H1 (cell line): Measurements from ENCODE around the gene CD226. TPM values are rescaled to one million over a fixed set of nuclear protein-coding genes. Genes with fewer than 3 reads are reported as not detected.

ENCODE experiments used
- CTCF ChIA-PET: fragments of 300-600 bp; sonication (Branson Sonifier 250); formaldehyde crosslinking; loops from one replicate; lab custom pipeline; 2021; ENCODE audit not compliant: partially characterized antibody; lab: Charles Lee
- POLR2A ChIA-PET: fragments of 300-600 bp; sonication (Branson Sonifier 250); formaldehyde crosslinking; loops from one replicate; lab custom pipeline; 2021; ENCODE audit warnings: inconsistent platforms; ENCODE audit not compliant: partially characterized antibody; lab: Charles Lee
- DNase-seq, 2 experiments: peaks; one replicate each; pipeline versions ENCODE4 v3.0.0 to v3.0.0-alpha.2; 2010 to 2022; ENCODE audit warnings: low spot score in 2 of 2, low read depth in 1 of 2, mixed read lengths in 1 of 2
- FAIRE-seq: peaks from 2 replicates; lab custom pipeline; 2011; peaks lifted over from hg19 to GRCh38; lab: Jason Lieb, UNC
- H2AFZ ChIP-seq: 2 replicates; pipeline ENCODE4 v1.8.1; 2012; ENCODE audit warnings: low read length, inconsistent platforms
- H2AK5ac ChIP-seq: 2 replicates; pipeline ENCODE4 v1.6.1; 2013; ENCODE audit warnings: low read depth, low read length
- H2BK120ac ChIP-seq: replicated peaks from 2 replicates; pipeline ENCODE3; 2013; ENCODE audit warnings: low read depth, low read length, inconsistent platforms
- H2BK12ac ChIP-seq: 2 replicates; pipeline ENCODE4 v1.6.1; 2013; ENCODE audit warnings: low read depth, low read length
- H2BK15ac ChIP-seq: 2 replicates; pipeline ENCODE4 v1.6.1; 2013; ENCODE audit warnings: low read length
- H2BK20ac ChIP-seq: 2 replicates; pipeline ENCODE4 v1.6.1; 2013; ENCODE audit warnings: low read length
- H2BK5ac ChIP-seq: 2 replicates; pipeline ENCODE4 v1.6.1; 2013; ENCODE audit warnings: low read depth, low read length
- H3K14ac ChIP-seq: 2 replicates; pipeline ENCODE4 v1.6.1; 2013; ENCODE audit warnings: inconsistent platforms; ENCODE audit not compliant: insufficient read length
- H3K18ac ChIP-seq: 2 replicates; pipeline ENCODE4 v1.6.1; 2013; ENCODE audit warnings: low read length; ENCODE audit errors: extremely low read depth
- H3K23ac ChIP-seq: 2 replicates; pipeline ENCODE4 v1.6.1; 2013; ENCODE audit warnings: inconsistent platforms; ENCODE audit not compliant: insufficient read length
- H3K23me2 ChIP-seq: 2 replicates; pipeline ENCODE4 v1.6.1; 2013; ENCODE audit warnings: low read depth, low read length
- H3K27ac ChIP-seq: 2 replicates; pipeline ENCODE4 v1.6.1; 2011; ENCODE audit warnings: low read depth, low read length, inconsistent platforms
- H3K27me3 ChIP-seq, 4 experiments: replicated peaks in 1 of 4; 1 replicate in 1 of 4; 2 replicates in 3 of 4; pipeline versions ENCODE4 v1.6.1 to v1.8.1; 2011 to 2013; ENCODE audit warnings: low read length in 3 of 4, mild to moderate bottlenecking in 3 of 4, inconsistent platforms in 2 of 4, mixed read lengths in 2 of 4, moderate library complexity in 1 of 4; ENCODE audit not compliant: control insufficient read depth in 3 of 4, insufficient read depth in 3 of 4; ENCODE audit errors: extremely low read depth in 1 of 4
- H3K36me3 ChIP-seq, 4 experiments: 2 replicates each; pipeline versions ENCODE4 v1.6.1 to v1.8.1; 2011 to 2013; ENCODE audit warnings: mild to moderate bottlenecking in 4 of 4, low read length in 3 of 4, moderate library complexity in 2 of 4, control low read depth in 1 of 4, inconsistent platforms in 1 of 4; ENCODE audit not compliant: insufficient read depth in 4 of 4, control insufficient read depth in 2 of 4
- H3K4ac ChIP-seq: replicated peaks from 2 replicates; pipeline ENCODE3; 2013; ENCODE audit warnings: low read length, low read depth, mixed read lengths, inconsistent platforms; ENCODE audit not compliant: insufficient read length
- H3K4me1 ChIP-seq, 4 experiments: replicated peaks in 1 of 4; 1 replicate in 1 of 4; 2 replicates in 3 of 4; pipeline versions ENCODE4 v1.6.1 to v1.8.1; 2011 to 2013; ENCODE audit warnings: low read length in 3 of 4, inconsistent platforms in 2 of 4, mixed read lengths in 1 of 4; ENCODE audit not compliant: insufficient read depth in 4 of 4, control insufficient read depth in 3 of 4
- H3K4me2 ChIP-seq, 2 experiments: 2 replicates each; pipeline versions ENCODE4 v1.6.1 to v1.8.1; 2011 to 2013; ENCODE audit warnings: low read depth in 2 of 2, low read length in 2 of 2, control low read depth in 1 of 2, inconsistent platforms in 1 of 2, mild to moderate bottlenecking in 1 of 2; ENCODE audit not compliant: insufficient read depth in 1 of 2
- H3K4me3 ChIP-seq, 4 experiments: fragments of 200-600, 300-600 bp in 1 of 4; sonication (generic), shearing (Covaris generic), sonication (Bioruptor Twin) in 1 of 4; 2 replicates each; pipeline versions ENCODE4 v1.5.1 to v1.8.1; 2011 to 2016; ENCODE audit warnings: low read length in 4 of 4, low read depth in 3 of 4, control low read depth in 2 of 4, inconsistent platforms in 2 of 4, mild to moderate bottlenecking in 2 of 4, mixed read lengths in 1 of 4, moderate library complexity in 1 of 4; ENCODE audit not compliant: insufficient read depth in 2 of 4; ENCODE audit errors: extremely low read depth in 1 of 4
- H3K56ac ChIP-seq: replicated peaks from 2 replicates; pipeline ENCODE3; 2013; ENCODE audit warnings: low read depth, mild to moderate bottlenecking, mixed read lengths, low read length, inconsistent platforms; ENCODE audit not compliant: insufficient read length
- H3K79me1 ChIP-seq: 2 replicates; pipeline ENCODE4 v1.6.1; 2013; ENCODE audit warnings: low read depth, low read length, control low read depth
- H3K79me2 ChIP-seq, 2 experiments: 2 replicates each; pipeline versions ENCODE4 v1.6.1 to v1.8.1; 2012 to 2013; ENCODE audit warnings: low read length in 2 of 2, mild to moderate bottlenecking in 2 of 2, inconsistent platforms in 1 of 2; ENCODE audit not compliant: insufficient read depth in 2 of 2, control insufficient read depth in 1 of 2
- H3K9ac ChIP-seq, 4 experiments: replicated peaks in 1 of 4; 1 replicate in 1 of 4; 2 replicates in 3 of 4; pipeline versions ENCODE4 v1.6.1 to v1.8.1; 2011 to 2013; ENCODE audit warnings: low read depth in 3 of 4, low read length in 3 of 4, control low read depth in 2 of 4, mild to moderate bottlenecking in 2 of 4, moderate library complexity in 2 of 4, inconsistent platforms in 1 of 4; ENCODE audit errors: extremely low read depth in 1 of 4
- H3K9me3 ChIP-seq, 2 experiments: 2 replicates each; pipeline versions ENCODE4 v1.6.1 to v1.8.1; 2012 to 2013; ENCODE audit warnings: mild to moderate bottlenecking in 2 of 2, moderate library complexity in 2 of 2, control low read depth in 1 of 2, inconsistent platforms in 1 of 2, low read depth in 1 of 2, low read length in 1 of 2, mixed read lengths in 1 of 2; ENCODE audit not compliant: insufficient read depth in 2 of 2
- H4K20me1 ChIP-seq, 2 experiments: replicated peaks in 1 of 2; 2 replicates each; pipeline versions ENCODE3 to v1.8.1; 2011 to 2013; ENCODE audit warnings: inconsistent platforms in 2 of 2, low read length in 2 of 2, mild to moderate bottlenecking in 1 of 2; ENCODE audit not compliant: insufficient read depth in 2 of 2, control insufficient read depth in 1 of 2
- H4K5ac ChIP-seq: 2 replicates; pipeline ENCODE4 v1.6.1; 2013; ENCODE audit warnings: low read length, low read depth, mixed read lengths, inconsistent platforms; ENCODE audit not compliant: insufficient read length
- H4K8ac ChIP-seq: 2 replicates; pipeline ENCODE4 v1.8.0; 2013; ENCODE audit warnings: mild to moderate bottlenecking, moderate library complexity, low read length, inconsistent platforms; ENCODE audit not compliant: insufficient read depth; ENCODE audit errors: extremely low read depth
- H4K91ac ChIP-seq: replicated peaks from 2 replicates; pipeline ENCODE3; 2013; ENCODE audit warnings: low read length, mixed read lengths, inconsistent platforms; ENCODE audit not compliant: insufficient read length
- ATF3 ChIP-seq: IDR thresholded peaks from 2 replicates; pipeline ENCODE4 v1.6.1; 2011; ENCODE audit warnings: low read depth, mild to moderate bottlenecking, low read length; ENCODE audit not compliant: insufficient read depth
- CBX8 ChIP-seq: fragments of 300-800, 300-1000 bp; sonication (generic); IDR thresholded peaks from 2 replicates; pipeline ENCODE4 v1.7.1; 2016; ENCODE audit warnings: low read depth, low read length, borderline replicate concordance
- SIX5 ChIP-seq: IDR thresholded peaks from 2 replicates; pipeline ENCODE4 v1.6.1; 2011; ENCODE audit warnings: mild to moderate bottlenecking, low read depth, low read length
- WGBS, 2 experiments: shearing (Covaris generic) in 1 of 2; methylation state at CpG; one replicate each; pipeline versions ENCODE4 v1.1.6 to v1.1.7; 2013 to 2015; ENCODE audit warnings: low lambda C conversion rate in 2 of 2, mixed read lengths in 2 of 2, inconsistent platforms in 1 of 2, low coverage in 1 of 2, missing lambda C conversion rate in 1 of 2; ENCODE audit not compliant: insufficient replicate concordance in 2 of 2, insufficient coverage in 1 of 2, insufficient read length in 1 of 2; ENCODE audit errors: extremely low coverage in 1 of 2, missing lambda C conversion rate in 1 of 2; 5-methylcytosine and 5-hydroxymethylcytosine counted together
- long read RNA-seq, 2 experiments: library from RNA in 1 of 2; library from capped mRNA in 1 of 2; stranded (forward); transcript quantifications; one replicate each; pipeline ENCODE4 v2.0.0, GENCODE V29; 2021; ENCODE audit warnings: inconsistent platforms in 1 of 2
- polyA minus RNA-seq, 3 experiments: library from RNA; depleted of rRNA, polyadenylated mRNA; stranded (reverse); fragments of >200 nt; gene quantifications; 1 replicate in 2 of 3; 2 replicates in 1 of 3; pipeline ENCODE4 v1.2.3, GENCODE V29; 2011
- polyA plus RNA-seq, 7 experiments: library from polyadenylated mRNA; depleted of rRNA in 3 of 7; stranded (reverse) in 5 of 7; unstranded in 2 of 7; fragments of >200 nt in 5 of 7; fragments of 200-250 nt in 2 of 7; gene quantifications; 1 replicate in 5 of 7; 2 replicates in 1 of 7; 4 replicates in 1 of 7; pipeline versions ENCODE4 v1.2.1 to v1.2.3, GENCODE V29; 2011 to 2013; ENCODE audit warnings: missing spikeins in 2 of 7, mixed read lengths in 2 of 7
- total RNA-seq: library from RNA; stranded (reverse); fragmentation: NEBNext Ultra II Directional; extraction: Animal tissue kit (Norgen Biotek cat#: 25700); gene quantifications from 2 replicates; pipeline ENCODE4 v1.2.1, GENCODE V29; 2021

The CD226 gene
- not detected in 2 replicates for total RNA-seq
- polyA plus RNA-seq (2011; rRNA removed): not detected in 2 replicates
- 0.06 TPM for polyA plus RNA-seq (2011; cell fraction: cytosol; rRNA removed)
- polyA plus RNA-seq (2011; cell fraction: nucleus; rRNA removed): 0.04 TPM
- polyA plus RNA-seq (2012, experiment 1 of 2): not detected in 4 replicates
- not detected for polyA plus RNA-seq (2012, experiment 2 of 2)
- polyA plus RNA-seq (2013, experiment 1 of 2): 0.04 TPM
- polyA plus RNA-seq (2013, experiment 2 of 2): 0.04 TPM
- 0.22 and 0.32 TPM in 2 replicates for polyA minus RNA-seq (2011; rRNA and poly(A)+ RNA removed)
- polyA minus RNA-seq (2011; cell fraction: cytosol; rRNA and poly(A)+ RNA removed): not detected
- polyA minus RNA-seq (2011; cell fraction: nucleus; rRNA and poly(A)+ RNA removed): not detected
- long read RNA-seq, experiment 1: 0 reads
- long read RNA-seq, experiment 2: 0 reads

GRCh38 chr18:69947361-69948133 is at the start of gene CD226:
Gene CD226 (minus strand): TSS chr18:69947873. CDS start chr18:69947406, 467 bp downstream.
- Histone ChIP-seq H3K79me1 (no peaks in the 10 kb centered on the region), H2BK20ac (no peak within 1 kb of the TSS), H2BK5ac (no peak within 1 kb of the TSS), H3K4me3 (no peak within 1 kb of the TSS), H3K4me2 (no peak within 1 kb of the TSS), H2BK12ac (no peak within 1 kb of the TSS), H3K23ac (no peak within 1 kb of the TSS), H3K23me2 (peaks cover 6% of the 10 kb centered on the region; the same call in 1 of the 2 replicates), H2AFZ (no peak within 1 kb of the TSS), H4K5ac (no peak within 1 kb of the TSS), H3K36me3 (no peaks in the 10 kb centered on the region; a peak in 1 of 8 replicates), H3K27me3 (no peaks in the 10 kb centered on the region), H3K27ac (no peak within 1 kb of the TSS), H2BK15ac (no peak within 1 kb of the TSS), H3K4me1 (peaks cover 0 to 5% (median 0%) of the 10 kb centered on the region in 4 experiments; a peak in 1 of 7 replicates), H2AK5ac (no peak within 1 kb of the TSS), H3K18ac (no peak within 1 kb of the TSS), H3K56ac (no peak within 1 kb of the TSS), H4K8ac (no peak within 1 kb of the TSS), H4K91ac (no peak within 1 kb of the TSS), H3K9ac (no peak within 1 kb of the TSS), H4K20me1 (peaks cover 0 to 5% of the 10 kb centered on the region in 2 experiments), H3K4ac (no peak within 1 kb of the TSS), H3K79me2 (no peaks in the 10 kb centered on the region), H3K9me3 (no peaks in the 10 kb centered on the region), H3K14ac (no peak within 1 kb of the TSS), H2BK120ac (no peak within 1 kb of the TSS)
- DNase-seq (no peak), FAIRE-seq (no peak)
- TF ChIP-seq SIX5 (no peak), ATF3 (no peak), CBX8 (no peak)
- POLR2A ChIA-PET: no interaction called here
- CTCF ChIA-PET: interaction anchor here (2.2 kb wide), 1 partner anchor 12 kb away, joined by 6 read pairs; no protein-coding TSS in a partner anchor
- WGBS, 2 experiments: 83% methylated on average over 7 of the region's 7 CpGs; no CpG with 5 or more reads in 1 of the 2 experiments
